CD8-positive, alpha-beta memory T cell (primary cell): ENCODE results near the gene ACOT7. TPM values are rescaled to one million over a fixed set of nuclear protein-coding genes. Genes with fewer than 3 reads are reported as not detected.
"Not testable (repeated sequence)": the region's sequence is repeated elsewhere in the genome, so short reads cannot be mapped to it uniquely, and the experiment has no call there.

Source experiments
- CTCF ChIA-PET: fragments of 350-600 bp; sonication (Branson Sonifier 250); formaldehyde crosslinking; loops from one replicate; lab custom pipeline; 2021; ENCODE audit warnings: antibody characterized with exemption; lab: Charles Lee
- POLR2A ChIA-PET: fragments of 350-600 bp; sonication (Branson Sonifier 250); formaldehyde crosslinking; loops from one replicate; lab custom pipeline; 2021; ENCODE audit warnings: antibody characterized with exemption; lab: Charles Lee
- DNase-seq, 5 donors: peaks; one replicate each; pipeline versions ENCODE4 v3.0.0 to v3.0.0-alpha.2; 2020 to 2022; ENCODE audit warnings: mixed read lengths in 1 of 5
- H3K27ac ChIP-seq: one replicate; pipeline ENCODE4 v1.7.0; 2013; ENCODE audit warnings: low read depth, mild to moderate bottlenecking, low read length, moderate library complexity
- H3K27me3 ChIP-seq: 2 replicates; pipeline ENCODE4 v1.7.0; 2013; ENCODE audit warnings: low read length, mild to moderate bottlenecking; ENCODE audit not compliant: insufficient read depth, poor library complexity, severe bottlenecking
- H3K36me3 ChIP-seq: 2 replicates; pipeline ENCODE4 v1.7.0; 2013; ENCODE audit warnings: mild to moderate bottlenecking, low read length, moderate library complexity; ENCODE audit not compliant: insufficient read depth
- H3K4me1 ChIP-seq: 2 replicates; pipeline ENCODE4 v1.7.0; 2013; ENCODE audit warnings: mild to moderate bottlenecking, low read length, moderate library complexity; ENCODE audit not compliant: insufficient read depth
- H3K4me3 ChIP-seq: 2 replicates; pipeline ENCODE4 v1.7.0; 2013; ENCODE audit warnings: mild to moderate bottlenecking, low read length
- H3K9me3 ChIP-seq: 2 replicates; pipeline ENCODE4 v1.7.0; 2013; ENCODE audit warnings: mild to moderate bottlenecking, low read length
- H3K27ac Mint-ChIP-seq, 8 donors: one replicate each; pipeline ENCODE4 v1.8.0; 2020 to 2021; ENCODE audit warnings: mixed read lengths in 8 of 8, mild to moderate bottlenecking in 6 of 8, inconsistent platforms in 3 of 8, moderate library complexity in 3 of 8
- H3K27me3 Mint-ChIP-seq, 2 donors: one replicate each; pipeline ENCODE4 v1.8.0; 2020 to 2021; ENCODE audit warnings: mixed read lengths in 2 of 2, mild to moderate bottlenecking in 1 of 2, moderate library complexity in 1 of 2
- H3K36me3 Mint-ChIP-seq, 3 donors: one replicate each; pipeline ENCODE4 v1.8.0; 2020 to 2021; ENCODE audit warnings: mixed read lengths in 3 of 3, inconsistent platforms in 1 of 3, mild to moderate bottlenecking in 1 of 3
- H3K4me1 Mint-ChIP-seq, 3 donors: one replicate each; pipeline ENCODE4 v1.8.0; 2020 to 2021; ENCODE audit warnings: mixed read lengths in 3 of 3, inconsistent platforms in 1 of 3, mild to moderate bottlenecking in 1 of 3
- H3K4me3 Mint-ChIP-seq, 7 donors: one replicate each; pipeline ENCODE4 v1.8.0; 2020 to 2021; ENCODE audit warnings: mixed read lengths in 7 of 7, mild to moderate bottlenecking in 6 of 7, moderate library complexity in 4 of 7, inconsistent platforms in 2 of 7
- H3K9me3 Mint-ChIP-seq, 5 donors: one replicate each; pipeline ENCODE4 v1.8.0; 2020 to 2022; ENCODE audit warnings: mixed read lengths in 5 of 5, mild to moderate bottlenecking in 3 of 5, moderate library complexity in 2 of 5, inconsistent platforms in 1 of 5
- polyA plus RNA-seq: library from polyadenylated mRNA; unstranded; fragments of 300-500 nt; fragmentation: Illumina TruSeq; gene quantifications from one replicate; pipeline ENCODE4 v1.2.3, GENCODE V29; 2021
- total RNA-seq, 2 experiments: library from RNA; stranded (reverse); gene quantifications; one replicate each; pipeline ENCODE4 v1.2.3, GENCODE V29; 2021

ACOT7 gene
- total and polyA plus RNA-seq, 3 experiments from 2014 or later = 10.0 to 109 (median 109) TPM

GRCh38 chr1:6307682-6308081 lies 85.9 kb downstream of the ACOT7 start:
- H3K4me3 Mint-ChIP-seq, H3K9me3 ChIP-seq, H3K27me3 Mint-ChIP-seq, H3K4me3 ChIP-seq, CTCF ChIA-PET, POLR2A ChIA-PET, H3K27me3 ChIP-seq, H3K27ac Mint-ChIP-seq, H3K27ac ChIP-seq, H3K36me3 ChIP-seq, H3K9me3 Mint-ChIP-seq, H3K4me1 Mint-ChIP-seq, DNase-seq, H3K4me1 ChIP-seq: not testable (repeated sequence)
- peaks cover 0 to 14% (median 0%) of the 10 kb centered on the region in 3 donors for H3K36me3 Mint-ChIP-seq

GRCh38 chr1:6307099-6307498 lies 86.5 kb downstream of the ACOT7 start:
- H3K36me3 Mint-ChIP-seq = peaks cover 0 to 17% (median 0%) of the 10 kb centered on the region in 3 donors
- no peak overlapping the region for H3K4me3 ChIP-seq
- no peaks in the 10 kb centered on the region for H3K9me3 ChIP-seq
- H3K27me3 Mint-ChIP-seq = peaks cover 0 to 2% of the 10 kb centered on the region in 2 donors
- H3K27ac ChIP-seq = no peak overlapping the region
- H3K4me1 ChIP-seq = no peaks in the 10 kb centered on the region
- peak overlapping the region in 1 of 8 donors; percentile 70 for H3K27ac Mint-ChIP-seq
- ChIA-PET CTCF (no interaction called here), POLR2A (no interaction called here)
- DNase-seq = no peak
- no peaks in the 10 kb centered on the region for H3K36me3 ChIP-seq
- H3K4me3 Mint-ChIP-seq = no peak overlapping the region
- H3K9me3 Mint-ChIP-seq = peaks cover 0 to 2% (median 0%) of the 10 kb centered on the region in 5 donors
- no peaks in the 10 kb centered on the region for H3K27me3 ChIP-seq
- no peaks in the 10 kb centered on the region for H3K4me1 Mint-ChIP-seq

- no peaks in the 10 kb centered on the region for H3K27me3 ChIP-seq
- H3K27ac ChIP-seq = no peak overlapping the region
- Mint-ChIP-seq H3K27ac (no peak overlapping the region), H3K36me3 (peaks cover 0 to 14% (median 0%) of the 10 kb centered on the region in 3 donors), H3K4me3 (no peak overlapping the region), H3K27me3 (peaks cover 0 to 2% of the 10 kb centered on the region in 2 donors), H3K9me3 (peaks cover 0 to 1% (median 0%) of the 10 kb centered on the region in 5 donors), H3K4me1 (no peaks in the 10 kb centered on the region)
- ChIA-PET POLR2A (no interaction called here), CTCF (no interaction called here)
- no peak for DNase-seq
- H3K9me3 ChIP-seq = no peaks in the 10 kb centered on the region
- H3K36me3 ChIP-seq = no peaks in the 10 kb centered on the region
- H3K4me3 ChIP-seq = no peak overlapping the region
- H3K4me1 ChIP-seq = no peaks in the 10 kb centered on the region
Observed at GRCh38 chr1:6303397-6304012, 90.1 kb downstream of the ACOT7 start.

GRCh38 chr1:6302568-6302967 lies 91.0 kb downstream of the ACOT7 start:
- Histone ChIP-seq H3K27ac (no peak overlapping the region), H3K36me3 (no peaks in the 10 kb centered on the region), H3K27me3 (no peaks in the 10 kb centered on the region), H3K4me1 (no peaks in the 10 kb centered on the region), H3K4me3 (no peak overlapping the region), H3K9me3 (no peaks in the 10 kb centered on the region)
- no peaks in the 10 kb centered on the region for H3K9me3 Mint-ChIP-seq
- ChIA-PET CTCF (interaction anchor here (1.6 kb wide), 1 partner anchor 56 kb away, joined by 5 read pairs; no protein-coding TSS in a partner anchor), POLR2A (no interaction called here)
- H3K27ac Mint-ChIP-seq = no peak overlapping the region
- H3K4me3 Mint-ChIP-seq = no peak overlapping the region
- peaks cover 0 to 2% of the 10 kb centered on the region in 2 donors for H3K27me3 Mint-ChIP-seq
- peaks cover 0 to 10% (median 0%) of the 10 kb centered on the region in 3 donors for H3K36me3 Mint-ChIP-seq
- DNase-seq = no peak
- no peaks in the 10 kb centered on the region for H3K4me1 Mint-ChIP-seq

- ChIA-PET CTCF (interaction anchor here (1.6 kb wide), 1 partner anchor 55 kb away, joined by 5 read pairs; no protein-coding TSS in a partner anchor), POLR2A (no interaction called here)
- peaks cover 0 to 6% (median 0%) of the 10 kb centered on the region in 3 donors for H3K36me3 Mint-ChIP-seq
- no peak overlapping the region for H3K27ac ChIP-seq
- no peaks in the 10 kb centered on the region for H3K4me1 ChIP-seq
- peak overlapping the region in 1 of 8 donors; percentile 89 for H3K27ac Mint-ChIP-seq
- H3K4me1 Mint-ChIP-seq = no peaks in the 10 kb centered on the region
- H3K27me3 ChIP-seq = no peaks in the 10 kb centered on the region
- H3K4me3 ChIP-seq = no peak overlapping the region
- no peak for DNase-seq
- H3K9me3 Mint-ChIP-seq = no peaks in the 10 kb centered on the region
- no peak overlapping the region for H3K4me3 Mint-ChIP-seq
- H3K27me3 Mint-ChIP-seq = peaks cover 0 to 2% of the 10 kb centered on the region in 2 donors
- no peaks in the 10 kb centered on the region for H3K36me3 ChIP-seq
- no peaks in the 10 kb centered on the region for H3K9me3 ChIP-seq
Observed at GRCh38 chr1:6301526-6301925, 92.0 kb downstream of the ACOT7 start.

- Mint-ChIP-seq H3K4me1 (peaks cover 0 to 1% (median under 1%) of the 10 kb centered on the region in 3 donors), H3K27ac (peak overlapping the region in 1 of 8 donors; percentile 47), H3K27me3 (peaks cover 0 to 2% of the 10 kb centered on the region in 2 donors), H3K4me3 (no peak overlapping the region), H3K9me3 (no peaks in the 10 kb centered on the region), H3K36me3 (peaks cover 0 to 6% (median 0%) of the 10 kb centered on the region in 3 donors)
- Histone ChIP-seq H3K4me3 (no peak overlapping the region), H3K9me3 (no peaks in the 10 kb centered on the region), H3K27me3 (no peaks in the 10 kb centered on the region), H3K27ac (no peak overlapping the region), H3K4me1 (no peaks in the 10 kb centered on the region), H3K36me3 (no peaks in the 10 kb centered on the region)
- no peak for DNase-seq
- ChIA-PET POLR2A (no interaction called here), CTCF (interaction anchor here (1.6 kb wide), 1 partner anchor 54 kb away, joined by 5 read pairs; no protein-coding TSS in a partner anchor)
Observed at GRCh38 chr1:6300342-6301048, 93.1 kb downstream of the ACOT7 start.

- H3K4me3 Mint-ChIP-seq = no peak overlapping the region
- H3K27me3 Mint-ChIP-seq = peaks cover 0 to 2% of the 10 kb centered on the region in 2 donors
- H3K36me3 Mint-ChIP-seq = peaks cover 0 to 6% (median 1%) of the 10 kb centered on the region in 3 donors
- Histone ChIP-seq H3K9me3 (no peaks in the 10 kb centered on the region), H3K4me3 (no peak overlapping the region), H3K27me3 (no peaks in the 10 kb centered on the region), H3K36me3 (no peaks in the 10 kb centered on the region), H3K4me1 (no peaks in the 10 kb centered on the region), H3K27ac (no peak overlapping the region)
- ChIA-PET POLR2A (no interaction called here), CTCF (no interaction called here)
- peaks cover 3 to 9% (median 6%) of the 10 kb centered on the region in 3 donors for H3K4me1 Mint-ChIP-seq
- no peaks in the 10 kb centered on the region for H3K9me3 Mint-ChIP-seq
- DNase-seq = no peak
- H3K27ac Mint-ChIP-seq = no peak overlapping the region
Observed at GRCh38 chr1:6299557-6300165, 93.9 kb downstream of the ACOT7 start.
